ENCODE results near the gene STAP2.
A peak's percentile ranks its signal among the peaks of the same experiment; 100 is the strongest.

The STAP2 gene

DNA sequence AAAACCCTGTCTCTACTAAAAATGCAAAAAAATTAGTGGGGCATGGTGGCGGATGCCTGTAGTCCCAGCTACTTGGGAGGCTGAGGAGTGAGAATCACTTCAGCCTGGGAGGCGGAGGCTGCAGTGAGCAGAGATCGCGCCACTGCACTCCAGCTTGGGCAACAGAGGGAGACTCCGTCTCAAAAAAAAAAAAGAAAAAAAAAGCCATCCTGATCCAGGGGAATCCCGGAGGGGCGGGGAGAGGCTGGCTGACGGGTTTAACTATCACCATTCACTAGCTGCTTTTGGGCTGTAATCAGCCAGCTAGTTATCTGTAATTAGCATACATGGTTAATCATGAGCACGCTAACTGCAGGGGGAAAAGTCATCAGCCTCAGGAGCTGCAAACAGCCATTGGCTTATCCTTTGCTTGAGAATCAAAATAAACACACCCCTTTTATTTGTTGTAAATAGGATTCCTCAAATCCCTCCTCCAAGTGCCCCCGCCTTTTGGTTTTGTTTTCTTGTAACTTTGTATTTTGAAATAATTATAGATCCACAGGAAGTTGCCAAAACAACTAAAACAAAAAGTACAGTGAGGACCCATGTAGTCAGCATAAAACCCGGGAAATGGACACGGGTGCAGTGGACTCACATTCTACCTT lies 24.7 kb downstream of the STAP2 start:
- Histone ChIP-seq H4K91ac (ENCODE audit: low read depth, low read length, poor library complexity) (no peak overlapping the region), H3K4me2 (ENCODE audit: insufficient read depth, low read length, poor library complexity, severe bottlenecking) (no peak overlapping the region), H2BK5ac (ENCODE audit: low read length) (no peak overlapping the region), H3K4ac (ENCODE audit: low read length) (no peak overlapping the region), H3K9me3 (replicated peaks in 1 of 2; ENCODE audit: control insufficient read depth in 2 of 2, insufficient read depth in 1 of 2, low read depth in 1 of 2, low read length in 2 of 2) (peaks cover 4 to 5% of the 10 kb centered on the region in 2 donors), H3K27me3 (ENCODE audit: control insufficient read depth in 3 of 3, insufficient read depth in 3 of 3, low read depth in 1 of 3, low read length in 3 of 3) (no peaks in the 10 kb centered on the region), H2AK5ac (ENCODE audit: low read depth, low read length) (no peak overlapping the region), H3K9ac (ENCODE audit: low read depth, low read length, poor library complexity) (no peak overlapping the region), H2BK15ac (ENCODE audit: low read length) (no peak overlapping the region), H3K4me3 (ENCODE audit: low read length in 2 of 2) (no peak overlapping the region), H2AFZ (ENCODE audit: low read length) (no peak overlapping the region), H3K36me3 (replicated peaks in 1 of 2; ENCODE audit: control insufficient read depth in 2 of 2, insufficient read depth in 2 of 2, low read length in 2 of 2) (peaks cover 35 to 64% of the 10 kb centered on the region in 2 donors), H3K79me1 (ENCODE audit: low read depth, low read length) (peaks cover 2% of the 10 kb centered on the region), H3K14ac (ENCODE audit: low read length) (no peak overlapping the region), H4K8ac (ENCODE audit: low read depth, low read length) (no peak overlapping the region), H2BK12ac (ENCODE audit: low read length) (no peak overlapping the region), H3K18ac (ENCODE audit: low read length) (no peak overlapping the region), H2BK120ac (ENCODE audit: low read depth, low read length) (no peak overlapping the region), H3K4me1 (ENCODE audit: control insufficient read depth in 2 of 2, insufficient read depth in 1 of 2, low read depth in 1 of 2, low read length in 2 of 2) (no peaks in the 10 kb centered on the region), H3K23ac (ENCODE audit: low read depth, low read length, poor library complexity) (no peak overlapping the region), H3K27ac (replicated peaks; ENCODE audit: low read length) (no peak overlapping the region)
- no peak for DNase-seq (ENCODE audit: low spot score)
- WGBS, 2 donors (ENCODE audit: extremely low coverage in 2 of 2, insufficient read length in 2 of 2, insufficient replicate concordance in 1 of 2) = no CpG with 5 or more reads among the region's 12 CpGs

DNA sequence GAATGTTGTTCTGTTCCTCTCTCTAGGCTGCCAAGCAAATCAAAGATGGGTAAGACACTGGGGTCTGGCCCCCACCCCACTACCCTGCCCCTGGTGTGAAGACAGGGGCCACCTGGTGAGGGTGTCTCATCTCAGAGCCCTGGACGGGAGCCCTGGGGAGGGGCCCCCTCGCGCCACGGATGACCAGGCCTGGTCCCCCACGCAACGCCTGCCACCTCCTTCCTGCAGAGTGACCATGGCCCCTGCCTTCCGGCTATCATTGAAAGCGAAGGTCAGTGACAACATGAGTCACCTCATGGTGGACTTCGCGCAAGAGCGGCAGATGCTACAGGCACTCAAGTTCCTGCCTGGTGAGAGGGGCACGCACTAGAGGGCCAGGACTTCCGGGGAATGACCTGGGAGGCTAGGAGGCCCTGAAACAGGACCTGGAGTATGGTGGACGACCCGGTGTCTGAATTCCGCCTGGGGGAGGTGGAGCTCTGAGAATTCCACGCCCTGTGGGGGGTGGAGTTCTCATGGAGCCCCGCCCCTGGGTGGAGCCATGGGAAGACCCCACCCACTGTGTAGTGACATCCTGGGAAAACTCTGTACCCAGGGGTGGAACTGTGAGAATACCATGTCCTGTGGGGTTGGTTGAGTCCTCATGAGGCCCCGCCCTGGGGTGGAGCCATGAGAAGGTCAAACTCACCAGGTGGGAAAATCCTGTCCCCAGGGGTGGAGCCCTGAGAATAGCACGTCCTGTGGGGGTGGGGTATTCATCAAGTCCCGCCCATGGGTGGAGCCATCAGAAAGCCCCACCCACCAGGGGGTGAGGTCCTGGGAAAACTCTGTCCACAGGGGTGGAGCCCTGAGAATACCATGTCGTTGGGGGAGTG lies 28.1 kb downstream of the STAP2 start:
- no peak overlapping the region for H4K8ac ChIP-seq (ENCODE audit: low read depth, low read length)
- H3K4me3 ChIP-seq (ENCODE audit: low read length in 2 of 2) = no peak overlapping the region
- no peak overlapping the region for H2AFZ ChIP-seq (ENCODE audit: low read length)
- H3K4me1 ChIP-seq (ENCODE audit: control insufficient read depth in 2 of 2, insufficient read depth in 1 of 2, low read depth in 1 of 2, low read length in 2 of 2) = peaks cover 0 to 2% of the 10 kb centered on the region in 2 donors
- H3K14ac ChIP-seq (ENCODE audit: low read length) = no peak overlapping the region
- no peak overlapping the region for H2BK5ac ChIP-seq (ENCODE audit: low read length)
- peaks cover 29 to 64% of the 10 kb centered on the region in 2 donors for H3K36me3 ChIP-seq (replicated peaks in 1 of 2; ENCODE audit: control insufficient read depth in 2 of 2, insufficient read depth in 2 of 2, low read length in 2 of 2)
- H3K4ac ChIP-seq (ENCODE audit: low read length) = no peak overlapping the region
- DNase-seq (ENCODE audit: low spot score) = no peak
- no peak overlapping the region for H2BK12ac ChIP-seq (ENCODE audit: low read length)
- H3K27me3 ChIP-seq (ENCODE audit: control insufficient read depth in 3 of 3, insufficient read depth in 3 of 3, low read depth in 1 of 3, low read length in 3 of 3) = no peaks in the 10 kb centered on the region
- no peak overlapping the region for H3K9ac ChIP-seq (ENCODE audit: low read depth, low read length, poor library complexity)
- peak overlapping the region; percentile 95 for H3K23ac ChIP-seq (ENCODE audit: low read depth, low read length, poor library complexity)
- H2BK120ac ChIP-seq (ENCODE audit: low read depth, low read length) = no peak overlapping the region
- H3K4me2 ChIP-seq (ENCODE audit: insufficient read depth, low read length, poor library complexity, severe bottlenecking) = no peak overlapping the region
- no peak overlapping the region for H2BK15ac ChIP-seq (ENCODE audit: low read length)
- H3K9me3 ChIP-seq (replicated peaks in 1 of 2; ENCODE audit: control insufficient read depth in 2 of 2, insufficient read depth in 1 of 2, low read depth in 1 of 2, low read length in 2 of 2) = peaks cover 0 to 4% of the 10 kb centered on the region in 2 donors
- no peak overlapping the region for H3K27ac ChIP-seq (replicated peaks; ENCODE audit: low read length)
- H2AK5ac ChIP-seq (ENCODE audit: low read depth, low read length) = no peak overlapping the region
- no CpG with 5 or more reads among the region's 22 CpGs for WGBS, 2 donors (ENCODE audit: extremely low coverage in 2 of 2, insufficient read length in 2 of 2, insufficient replicate concordance in 1 of 2)
- no peak overlapping the region for H3K18ac ChIP-seq (ENCODE audit: low read length)
- H4K91ac ChIP-seq (ENCODE audit: low read depth, low read length, poor library complexity) = no peak overlapping the region
- H3K79me1 ChIP-seq (ENCODE audit: low read depth, low read length) = peaks cover 2% of the 10 kb centered on the region

DNA sequence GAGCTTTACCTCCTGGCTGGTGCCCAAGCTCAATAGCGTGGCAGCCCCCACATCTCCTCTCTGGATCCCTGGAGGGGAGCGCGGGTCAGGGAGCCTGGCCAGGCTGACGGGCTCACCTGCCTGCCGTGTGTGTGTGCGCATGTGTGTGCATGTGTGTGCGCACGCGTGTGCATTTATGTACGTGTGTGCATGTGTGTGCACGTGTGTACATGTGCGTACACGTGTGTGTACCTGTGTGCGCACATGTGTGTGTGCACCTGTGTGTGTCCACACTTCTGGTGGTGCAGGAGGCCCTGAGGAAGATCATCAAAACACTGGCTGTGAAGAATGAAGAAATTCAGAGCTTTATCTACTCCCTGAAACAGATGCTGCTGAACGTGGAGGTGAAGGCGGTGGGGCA lies 33.0 kb downstream of the STAP2 start:
- H3K18ac ChIP-seq (ENCODE audit: low read length) = peak overlapping the region; percentile 24
- no peak overlapping the region for H4K8ac ChIP-seq (ENCODE audit: low read depth, low read length)
- DNase-seq (ENCODE audit: low spot score) = no peak
- WGBS, 2 donors (ENCODE audit: extremely low coverage in 2 of 2, insufficient read length in 2 of 2, insufficient replicate concordance in 1 of 2) = no CpG with 5 or more reads among the region's 16 CpGs
- H3K4me3 ChIP-seq (ENCODE audit: low read length in 2 of 2) = peak overlapping the region in 1 of 2 donors; percentile 51
- H3K9ac ChIP-seq (ENCODE audit: low read depth, low read length, poor library complexity) = peak overlapping the region; percentile 71
- H2BK12ac ChIP-seq (ENCODE audit: low read length) = no peak overlapping the region
- no peak overlapping the region for H2AFZ ChIP-seq (ENCODE audit: low read length)
- no peak overlapping the region for H3K14ac ChIP-seq (ENCODE audit: low read length)
- peak overlapping the region; percentile 24 for H2AK5ac ChIP-seq (ENCODE audit: low read depth, low read length)
- no peak overlapping the region for H3K23ac ChIP-seq (ENCODE audit: low read depth, low read length, poor library complexity)
- H2BK15ac ChIP-seq (ENCODE audit: low read length) = no peak overlapping the region
- H3K4me2 ChIP-seq (ENCODE audit: insufficient read depth, low read length, poor library complexity, severe bottlenecking) = no peak overlapping the region
- H2BK5ac ChIP-seq (ENCODE audit: low read length) = peak overlapping the region; percentile 19
- H2BK120ac ChIP-seq (ENCODE audit: low read depth, low read length) = no peak overlapping the region
- peaks cover 0 to 4% of the 10 kb centered on the region in 2 donors for H3K9me3 ChIP-seq (replicated peaks in 1 of 2; ENCODE audit: control insufficient read depth in 2 of 2, insufficient read depth in 1 of 2, low read depth in 1 of 2, low read length in 2 of 2)
- H3K36me3 ChIP-seq (replicated peaks in 1 of 2; ENCODE audit: control insufficient read depth in 2 of 2, insufficient read depth in 2 of 2, low read length in 2 of 2) = peaks cover 17 to 36% of the 10 kb centered on the region in 2 donors
- H3K79me1 ChIP-seq (ENCODE audit: low read depth, low read length) = peaks cover 4% of the 10 kb centered on the region
- no peak overlapping the region for H3K27ac ChIP-seq (replicated peaks; ENCODE audit: low read length)
- H3K4me1 ChIP-seq (ENCODE audit: control insufficient read depth in 2 of 2, insufficient read depth in 1 of 2, low read depth in 1 of 2, low read length in 2 of 2) = peaks cover 7% of the 10 kb centered on the region in 2 donors
- peak overlapping the region; percentile 19 for H4K91ac ChIP-seq (ENCODE audit: low read depth, low read length, poor library complexity)
- H3K27me3 ChIP-seq (ENCODE audit: control insufficient read depth in 3 of 3, insufficient read depth in 3 of 3, low read depth in 1 of 3, low read length in 3 of 3) = no peaks in the 10 kb centered on the region
- peak overlapping the region; percentile 60 for H3K4ac ChIP-seq (ENCODE audit: low read length)

- Histone ChIP-seq H3K4me1 (ENCODE audit: control insufficient read depth in 2 of 2, insufficient read depth in 1 of 2, low read depth in 1 of 2, low read length in 2 of 2) (peaks cover 7% of the 10 kb centered on the region in 2 donors), H3K23ac (ENCODE audit: low read depth, low read length, poor library complexity) (no peak overlapping the region), H2BK15ac (ENCODE audit: low read length) (no peak overlapping the region), H2BK5ac (ENCODE audit: low read length) (peak overlapping the region; percentile 19), H2BK120ac (ENCODE audit: low read depth, low read length) (no peak overlapping the region), H2AFZ (ENCODE audit: low read length) (peak overlapping the region; percentile 90), H3K36me3 (replicated peaks in 1 of 2; ENCODE audit: control insufficient read depth in 2 of 2, insufficient read depth in 2 of 2, low read length in 2 of 2) (peaks cover 14 to 31% of the 10 kb centered on the region in 2 donors), H4K91ac (ENCODE audit: low read depth, low read length, poor library complexity) (no peak overlapping the region), H3K4ac (ENCODE audit: low read length) (no peak overlapping the region), H3K27me3 (ENCODE audit: control insufficient read depth in 3 of 3, insufficient read depth in 3 of 3, low read depth in 1 of 3, low read length in 3 of 3) (no peaks in the 10 kb centered on the region), H3K27ac (replicated peaks; ENCODE audit: low read length) (no peak overlapping the region), H4K8ac (ENCODE audit: low read depth, low read length) (no peak overlapping the region), H3K9ac (ENCODE audit: low read depth, low read length, poor library complexity) (no peak overlapping the region), H3K18ac (ENCODE audit: low read length) (no peak overlapping the region), H3K9me3 (replicated peaks in 1 of 2; ENCODE audit: control insufficient read depth in 2 of 2, insufficient read depth in 1 of 2, low read depth in 1 of 2, low read length in 2 of 2) (peaks cover 0 to 2% of the 10 kb centered on the region in 2 donors), H2AK5ac (ENCODE audit: low read depth, low read length) (peak overlapping the region; percentile 24), H3K4me3 (ENCODE audit: low read length in 2 of 2) (peak overlapping the region; percentile 46 to 80), H3K79me1 (ENCODE audit: low read depth, low read length) (peaks cover 4% of the 10 kb centered on the region), H2BK12ac (ENCODE audit: low read length) (no peak overlapping the region), H3K14ac (ENCODE audit: low read length) (no peak overlapping the region), H3K4me2 (ENCODE audit: insufficient read depth, low read length, poor library complexity, severe bottlenecking) (peak overlapping the region; percentile 49)
- no peak for DNase-seq (ENCODE audit: low spot score)
- WGBS, 2 donors (ENCODE audit: extremely low coverage in 2 of 2, insufficient read length in 2 of 2, insufficient replicate concordance in 1 of 2) = no CpG with 5 or more reads among the region's 7 CpGs
Measured at GRCh38 chr19:4305257-4305612, 33.4 kb downstream of the STAP2 start.

Measured in neuronal stem cell (in vitro differentiated cells).